OCI-LY3 (cell line): ENCODE measurements around the gene PPFIBP2.

Source experiments
- CTCF ChIP-seq: fragments of 200-600, 300-600 bp; sonication (generic); IDR thresholded peaks from 2 replicates; pipeline ENCODE4 v1.5.1; 2014; ENCODE audit warnings: antibody characterized with exemption, low read length, low read depth
- EZH2phosphoT487 ChIP-seq: fragments of 200-600 bp; shearing (Covaris generic); IDR thresholded peaks from 2 replicates; pipeline ENCODE4 v1.6.1; 2018; ENCODE audit warnings: antibody characterized with exemption, mixed run types, low read depth

- no peak for TF ChIP-seq CTCF
- no peak for TF ChIP-seq EZH2phosphoT487
These were observed 29.5 kb downstream of the PPFIBP2 start for GRCh38 chr11:7543302-7543701.
